Left lung (tissue), 10 donors: Measurements from ENCODE around the gene SHMT2. TPM values are rescaled to one million over a fixed set of nuclear protein-coding genes. Genes with fewer than 3 reads are reported as not detected.

Experiments used
- ATAC-seq: fragments of 200-7000 bp; cut with Tn5 transposase; one replicate; pipeline ENCODE4 v1.9.1; 2020; ENCODE audit warnings: moderate library complexity
- DNase-seq, 4 donors: peaks; one replicate each; pipeline ENCODE4 v3.0.0-alpha.2; 2013 to 2020
- H3K27ac ChIP-seq, 2 donors: fragments of 200-600 bp; sonication (generic) in 1 of 2; one replicate each; pipeline versions ENCODE4 v1.5.0 to v1.8.0; 2020 to 2021
- H3K27me3 ChIP-seq, 2 donors: fragments of 200-600 bp; sonication (generic) in 1 of 2; one replicate each; pipeline versions ENCODE4 v1.5.0 to v1.8.0; 2020 to 2021
- H3K36me3 ChIP-seq, 2 donors: fragments of 200-600 bp; sonication (generic) in 1 of 2; one replicate each; pipeline versions ENCODE4 v1.5.0 to v1.8.0; 2020 to 2021
- H3K4me1 ChIP-seq, 2 donors: fragments of 200-600 bp; one replicate each; pipeline ENCODE4 v1.8.0; 2021
- H3K4me3 ChIP-seq, 2 donors: fragments of 200-600 bp; sonication (generic) in 1 of 2; one replicate each; pipeline versions ENCODE4 v1.5.0 to v1.8.0; 2020 to 2021; ENCODE audit warnings: mild to moderate bottlenecking in 1 of 2
- H3K9me3 ChIP-seq, 2 donors: fragments of 200-600 bp; sonication (generic) in 1 of 2; one replicate each; pipeline versions ENCODE4 v1.5.0 to v1.8.0; 2020 to 2021
- CTCF ChIP-seq, 2 donors: fragments of 200-600 bp; sonication (generic) in 1 of 2; IDR thresholded peaks; one replicate each; pipeline versions ENCODE4 v1.5.0 to v1.8.0; 2021; ENCODE audit warnings: antibody characterized with exemption in 2 of 2
- intact Hi-C, 2 donors: fragments of 100-400 bp; cut with DNase I; formaldehyde crosslinking; loops; one replicate each; pipeline versions ENCODE4 v1.11.2 to v1.14.2; 2022
- polyA plus RNA-seq, 6 donors: library from polyadenylated mRNA; unstranded; fragments of 120-200 nt; gene quantifications; one replicate each; pipeline ENCODE4 v1.2.1, GENCODE V29; 2013; ENCODE audit not compliant: insufficient read length in 6 of 6
- total RNA-seq, 2 donors: library from RNA; stranded (reverse); fragmentation: NEBNext Ultra II Directional; extraction: Animal tissue kit (Norgen Biotek cat#: 25700); gene quantifications; one replicate each; pipeline ENCODE4 v1.2.1, GENCODE V29; 2021
- donor health status: DM: no; HTN: yes; CAD: no.
- donor health status: DM: no; HTN: no; CAD: no.

SHMT2 gene
- total and polyA plus RNA-seq, 8 donors, result 64.7 to 116 (median 75.6) TPM

- intact Hi-C loops, result no loop called here
- Histone ChIP-seq H3K36me3 (no peaks in the 10 kb centered on the region), H3K27ac (no peak overlapping the region), H3K4me1 (peaks cover 8 to 30% of the 10 kb centered on the region in 2 donors), H3K4me3 (no peak overlapping the region), H3K27me3 (peaks cover 90 to 100% of the 10 kb centered on the region in 2 donors), H3K9me3 (no peaks in the 10 kb centered on the region)
- TF ChIP-seq CTCF (IDR thresholded peaks at IDR 0.05), result no peak
- DNase-seq (no peak), ATAC-seq (no peak)
Observed at GRCh38 chr12:57221169-57221917, 8.2 kb upstream of the SHMT2 start.

- Histone ChIP-seq H3K9me3 (no peaks in the 10 kb centered on the region), H3K27ac (no peak overlapping the region), H3K4me1 (peaks cover 0 to 27% of the 10 kb centered on the region in 2 donors), H3K27me3 (peaks cover 92 to 100% of the 10 kb centered on the region in 2 donors), H3K36me3 (no peaks in the 10 kb centered on the region), H3K4me3 (no peak overlapping the region)
- TF ChIP-seq CTCF (IDR thresholded peaks at IDR 0.05), result no peak
- intact Hi-C loops, result no loop called here
- DNase-seq (no peak), ATAC-seq (no peak)
Observed at GRCh38 chr12:57222286-57223190, 7.0 kb upstream of the SHMT2 start.

GRCh38 chr12:57223191-57224165 lies 6.0 kb upstream of the SHMT2 start:
- H3K27me3 ChIP-seq, result peaks cover 83 to 93% of the 10 kb centered on the region in 2 donors
- no peak overlapping the region for H3K27ac ChIP-seq
- H3K9me3 ChIP-seq, result no peaks in the 10 kb centered on the region
- no peak for TF ChIP-seq CTCF (IDR thresholded peaks at IDR 0.05)
- peak in 1 of 4 donors; percentile 13 for DNase-seq
- H3K36me3 ChIP-seq, result no peaks in the 10 kb centered on the region
- no peak for ATAC-seq
- no peak overlapping the region for H3K4me3 ChIP-seq
- H3K4me1 ChIP-seq, result peaks cover 0 to 23% of the 10 kb centered on the region in 2 donors
- intact Hi-C loops, result no loop called here

GRCh38 chr12:57224278-57224972 lies 5.1 kb upstream of the SHMT2 start:
- ATAC-seq (no peak), DNase-seq (peak in 1 of 4 donors; percentile 31)
- peaks cover 75 to 84% of the 10 kb centered on the region in 2 donors for H3K27me3 ChIP-seq
- intact Hi-C loops, result no loop called here
- no peak for TF ChIP-seq CTCF (IDR thresholded peaks at IDR 0.05)
- H3K36me3 ChIP-seq, result no peaks in the 10 kb centered on the region
- no peak overlapping the region for H3K27ac ChIP-seq
- no peaks in the 10 kb centered on the region for H3K9me3 ChIP-seq
- H3K4me1 ChIP-seq, result peaks cover 0 to 31% of the 10 kb centered on the region in 2 donors
- no peak overlapping the region for H3K4me3 ChIP-seq
